HG03439 (cell line): ENCODE results near the gene KCNQ1OT1.

Experiments
- ATAC-seq: cut with Tn5 transposase; IDR thresholded peaks from one replicate; pipeline ENCODE4 v1.9.1; 2021; ENCODE audit warnings: mild to moderate bottlenecking, moderate library complexity; ENCODE audit not compliant: unreplicated experiment

KCNQ1OT1 gene

DNA sequence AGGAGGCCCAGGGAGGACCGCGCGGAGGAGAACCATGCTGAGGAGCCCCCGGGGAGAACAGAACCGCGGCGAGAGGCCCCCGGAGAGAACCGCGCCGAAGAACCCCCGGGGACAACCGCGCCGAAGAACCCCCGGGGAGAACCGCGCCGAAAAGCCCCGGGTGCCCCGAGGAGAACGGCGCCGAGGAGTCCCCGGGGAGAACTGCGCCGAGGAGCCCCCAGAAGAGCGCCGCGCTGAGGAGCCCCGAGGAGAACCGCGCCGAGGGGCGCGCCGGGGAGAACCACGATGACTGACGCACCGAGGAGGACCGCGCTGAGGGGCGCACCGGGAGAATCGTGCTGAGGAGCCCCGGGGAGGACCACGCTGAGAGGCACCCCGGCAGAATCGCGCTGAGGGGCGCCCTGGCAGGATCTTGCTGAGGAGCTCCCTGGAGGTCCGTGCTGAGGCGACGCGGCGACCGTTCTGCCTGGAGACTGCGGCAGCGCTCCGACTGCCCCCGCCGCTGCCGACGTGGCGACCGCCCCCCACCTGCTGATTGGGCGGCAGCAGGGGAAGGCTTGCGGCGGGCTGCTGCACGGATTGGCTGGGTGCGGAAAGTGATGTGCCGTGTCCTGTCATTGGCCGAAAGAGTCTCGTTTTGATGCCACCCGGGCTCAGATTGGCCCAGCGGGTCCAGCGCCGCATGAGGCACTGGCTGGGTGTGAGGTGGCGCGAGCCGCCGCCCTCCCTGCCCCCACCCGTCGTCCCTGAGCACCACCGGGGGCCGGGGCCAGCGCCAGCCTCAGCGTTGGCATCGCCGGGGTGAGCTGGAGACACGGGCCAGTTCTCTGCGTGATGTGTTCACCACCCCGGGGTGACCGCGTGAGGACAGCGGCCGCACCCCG lies at the start of gene KCNQ1OT1:
Gene KCNQ1OT1 (minus strand): TSS at position 464 of the 884 bp plus-strand sequence.
- ATAC-seq = peak; percentile 83

GRCh38 chr11:2748814-2749554 lies 49.2 kb upstream of the KCNQ1OT1 start:
- ATAC-seq = no peak

DNA sequence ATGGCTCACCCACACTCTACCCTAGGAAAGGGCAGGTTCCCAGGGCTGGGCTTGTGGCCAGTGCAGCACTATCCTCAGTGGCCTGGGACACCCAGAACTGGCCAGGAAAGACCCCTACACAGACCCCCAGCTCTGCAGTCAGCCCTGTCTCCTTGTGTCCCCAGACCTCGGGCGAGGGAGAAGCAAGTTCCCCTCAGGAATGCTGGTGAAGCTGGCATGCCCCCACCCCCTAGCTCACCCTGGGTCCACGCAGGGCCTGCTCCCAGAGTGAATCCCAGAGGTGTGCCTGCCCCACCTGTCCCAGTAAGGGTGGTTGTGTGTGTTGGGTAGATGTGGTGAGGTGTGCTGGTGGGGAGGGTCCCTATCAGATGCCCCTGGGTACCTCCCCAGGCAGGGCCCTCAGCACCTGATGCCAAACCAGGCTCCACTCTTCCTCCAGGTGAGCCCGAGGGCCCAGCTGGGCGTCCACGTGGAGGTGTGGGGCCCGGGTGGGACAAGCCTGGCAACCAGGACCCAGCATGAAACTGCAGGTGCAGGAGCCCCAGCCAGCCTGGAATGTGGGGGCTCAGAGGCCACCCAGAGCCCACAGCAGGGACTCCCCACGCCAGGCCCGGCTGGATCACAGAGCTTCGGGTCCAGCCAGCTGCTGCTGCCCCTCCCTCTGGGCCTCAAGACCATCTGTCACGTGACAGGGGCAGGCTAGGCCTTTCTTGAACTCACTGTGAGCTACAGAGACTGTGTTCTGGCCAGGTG lies 48.4 kb upstream of the KCNQ1OT1 start:
- ATAC-seq = no peak

DNA sequence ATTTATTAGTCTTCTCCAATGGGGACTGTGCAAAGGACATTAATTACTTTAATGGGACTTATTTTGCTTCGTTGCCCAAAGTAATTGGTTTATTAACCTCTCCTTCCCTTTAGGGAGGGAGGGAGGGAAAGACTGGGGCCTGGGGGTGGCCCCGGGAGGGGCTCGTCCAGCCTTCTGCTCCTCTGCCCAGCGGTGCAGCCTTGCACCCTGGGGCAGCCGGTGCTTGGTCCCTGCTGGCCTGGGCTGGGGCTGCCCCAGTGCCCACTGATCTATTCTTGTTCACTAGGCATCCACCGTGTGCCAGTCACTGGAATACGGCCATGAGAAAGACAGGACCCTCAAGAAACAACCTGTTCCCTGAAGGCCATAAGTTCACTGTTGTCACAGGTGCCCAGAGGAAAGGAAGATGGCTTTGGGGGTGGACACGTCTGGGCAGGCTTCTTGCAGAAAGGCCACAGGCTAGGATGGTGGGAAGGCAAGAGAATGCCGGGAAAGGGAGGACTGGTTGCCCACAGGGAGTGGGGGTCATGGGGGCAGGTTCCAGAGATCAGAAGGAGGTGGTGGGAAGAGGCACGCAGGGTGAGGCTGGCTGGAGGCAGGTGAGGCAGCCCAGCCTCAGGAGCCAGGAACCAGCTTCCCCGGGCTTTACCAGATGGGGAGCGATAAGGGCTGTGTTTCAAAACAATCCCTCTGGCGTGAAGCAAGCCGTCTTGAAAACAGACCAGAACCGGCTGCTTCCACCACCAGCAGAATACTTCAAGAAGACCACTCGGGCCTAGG lies 47.6 kb upstream of the KCNQ1OT1 start:
- no peak for ATAC-seq

DNA sequence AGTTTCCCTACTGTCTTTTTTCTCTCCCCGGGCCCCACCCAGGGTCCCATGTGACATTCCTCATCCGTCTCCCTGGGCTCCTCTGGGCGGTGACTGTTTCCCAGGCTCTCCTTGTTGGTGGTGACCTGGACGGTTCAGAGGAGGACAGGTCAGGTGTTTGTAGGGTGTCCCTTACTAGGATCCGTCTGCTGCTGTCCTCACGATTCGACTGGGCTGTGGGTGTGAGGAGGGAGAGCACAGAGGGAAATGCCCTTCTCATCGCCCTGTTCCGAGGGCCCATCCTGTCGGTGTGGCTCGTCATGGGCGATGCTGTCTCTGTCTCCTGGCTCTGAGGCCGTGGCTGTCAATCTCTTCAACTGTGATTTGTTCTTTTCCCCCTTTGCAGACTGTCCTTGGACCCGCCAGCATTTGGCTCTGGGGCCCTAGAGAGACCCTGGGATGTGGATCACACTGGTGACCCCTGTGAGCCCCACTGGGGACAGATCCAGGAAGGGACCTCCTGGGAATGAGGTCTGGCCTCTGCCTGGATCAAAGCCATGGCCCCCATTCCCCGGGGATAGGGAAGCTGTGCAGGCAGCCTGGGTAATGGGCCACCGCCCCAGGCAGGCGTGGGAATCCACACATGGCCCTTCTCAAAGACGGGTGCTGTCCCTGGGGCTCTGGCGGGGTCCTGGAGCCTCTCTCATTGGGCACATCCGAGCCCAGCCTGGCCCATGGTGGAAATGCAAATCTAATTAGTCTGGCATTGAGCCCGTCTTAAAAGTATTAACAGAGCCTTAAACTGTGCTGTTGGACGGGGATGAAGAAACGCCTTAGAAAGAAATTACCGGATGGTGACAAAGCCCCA lies 46.8 kb upstream of the KCNQ1OT1 start:
- no peak for ATAC-seq

DNA sequence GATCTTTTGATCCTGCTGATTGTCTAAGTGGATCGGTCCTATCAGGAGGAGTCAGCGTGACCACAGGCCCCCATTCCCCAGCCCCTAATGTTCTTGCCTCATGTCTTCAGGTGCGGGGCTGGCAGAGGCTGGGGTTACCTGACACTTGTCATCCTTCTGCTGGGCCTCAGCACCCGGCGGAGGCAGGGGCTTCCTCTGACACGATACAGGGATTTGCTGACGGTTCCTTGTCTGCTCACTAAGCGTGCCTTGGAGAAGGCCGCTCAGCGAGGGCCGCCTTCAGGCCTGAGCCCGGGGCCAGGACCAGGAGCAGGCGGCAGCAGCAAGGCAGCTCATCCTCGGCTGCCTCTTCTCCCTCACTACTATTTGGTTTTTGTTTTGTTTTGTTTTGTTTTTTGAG lies 45.7 kb upstream of the KCNQ1OT1 start:
- no peak for ATAC-seq

- ATAC-seq = no peak
Measured at GRCh38 chr11:2744166-2744565, 44.4 kb upstream of the KCNQ1OT1 start.

DNA sequence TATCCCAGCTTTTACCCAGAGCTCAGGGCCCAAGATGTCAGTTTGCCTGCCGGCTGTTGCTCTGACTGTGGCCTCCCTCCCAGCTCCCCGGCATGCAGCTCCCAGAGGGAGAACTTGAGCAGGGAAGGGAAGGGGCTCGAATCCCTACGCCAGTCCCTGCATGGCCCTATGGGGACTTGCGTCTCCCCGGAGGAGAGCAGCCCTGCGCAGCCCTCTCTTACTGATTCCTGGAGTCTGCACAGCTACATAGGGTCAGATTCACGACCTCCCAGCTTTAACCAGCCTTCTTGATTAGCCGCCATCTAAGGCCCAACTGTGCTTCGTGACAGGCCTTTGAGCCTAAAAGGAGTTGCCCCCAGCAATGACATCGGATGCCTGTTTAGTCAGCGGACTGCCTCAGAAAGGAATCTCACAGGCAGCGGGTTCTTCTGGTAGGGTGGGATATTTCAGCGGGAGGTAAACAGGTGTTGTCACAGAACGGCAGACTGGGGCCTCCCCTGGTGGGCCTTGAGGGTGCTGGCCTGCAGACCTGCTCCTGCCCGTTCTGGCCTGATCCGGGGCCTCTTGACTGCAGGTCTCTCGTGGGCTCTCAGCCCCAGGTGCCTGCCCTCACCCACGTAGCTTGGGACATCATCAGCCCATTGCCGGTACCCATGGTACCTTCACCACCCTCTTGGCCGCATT lies 43.8 kb upstream of the KCNQ1OT1 start:
- no peak for ATAC-seq

- ATAC-seq = no peak
Measured at GRCh38 chr11:2742611-2743426, 43.0 kb upstream of the KCNQ1OT1 start.

GRCh38 chr11:2742201-2742600 lies 42.4 kb upstream of the KCNQ1OT1 start:
- ATAC-seq = no peak

DNA sequence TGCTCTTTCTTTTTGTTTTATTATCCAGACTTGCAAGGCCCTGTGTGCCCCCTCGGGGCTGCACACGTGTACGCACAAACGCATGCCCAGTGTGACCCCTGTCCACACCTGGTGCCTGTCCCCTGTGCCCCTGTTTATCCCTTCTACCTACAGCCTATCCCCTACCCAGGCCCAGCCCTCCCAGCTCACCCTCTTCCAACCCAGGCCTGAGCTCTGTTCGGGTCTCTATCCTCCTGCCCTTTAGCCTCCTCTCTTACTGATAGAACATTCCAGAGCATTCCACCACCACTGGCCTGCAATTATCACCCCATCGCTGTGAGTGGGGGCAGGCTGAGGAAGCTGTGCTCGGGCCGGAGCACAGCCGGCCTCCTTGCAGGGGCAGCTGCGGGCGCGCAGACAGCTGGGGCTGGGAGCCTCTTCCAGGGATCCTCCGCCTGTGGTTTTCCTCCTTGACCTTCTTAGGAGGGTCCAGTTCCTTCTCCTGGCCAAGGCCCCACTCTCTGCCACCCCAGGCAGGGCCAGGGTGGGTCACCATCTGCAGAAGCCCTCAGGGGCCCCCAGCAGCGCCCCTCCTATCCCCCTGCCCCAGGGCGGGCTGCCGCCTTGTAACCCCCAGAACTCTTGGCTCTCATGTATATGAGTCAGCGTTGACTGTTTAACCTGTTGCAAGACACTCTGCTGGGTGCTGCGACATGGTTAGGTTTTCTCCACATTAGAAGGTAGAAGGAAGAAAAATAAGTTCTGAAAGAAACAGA lies 41.8 kb upstream of the KCNQ1OT1 start:
- ATAC-seq = no peak

GRCh38 chr11:2741006-2741376 lies 41.2 kb upstream of the KCNQ1OT1 start:
- ATAC-seq = no peak

- no peak for ATAC-seq
Measured at GRCh38 chr11:2740275-2740940, 40.6 kb upstream of the KCNQ1OT1 start.

- no peak for ATAC-seq
Measured at GRCh38 chr11:2739531-2740274, 39.9 kb upstream of the KCNQ1OT1 start.

- no peak for ATAC-seq
Measured at GRCh38 chr11:2738551-2739431, 39.0 kb upstream of the KCNQ1OT1 start.
